GM19452 (cell line): ENCODE results near the gene GRM1.

Experiments
- ATAC-seq: cut with Tn5 transposase; IDR thresholded peaks from one replicate; pipeline ENCODE4 v1.9.1; 2021; ENCODE audit not compliant: unreplicated experiment

Gene GRM1

GRCh38 chr6:146310628-146311027 is 281.8 kb downstream of the GRM1 start:
- no peak for ATAC-seq

DNA sequence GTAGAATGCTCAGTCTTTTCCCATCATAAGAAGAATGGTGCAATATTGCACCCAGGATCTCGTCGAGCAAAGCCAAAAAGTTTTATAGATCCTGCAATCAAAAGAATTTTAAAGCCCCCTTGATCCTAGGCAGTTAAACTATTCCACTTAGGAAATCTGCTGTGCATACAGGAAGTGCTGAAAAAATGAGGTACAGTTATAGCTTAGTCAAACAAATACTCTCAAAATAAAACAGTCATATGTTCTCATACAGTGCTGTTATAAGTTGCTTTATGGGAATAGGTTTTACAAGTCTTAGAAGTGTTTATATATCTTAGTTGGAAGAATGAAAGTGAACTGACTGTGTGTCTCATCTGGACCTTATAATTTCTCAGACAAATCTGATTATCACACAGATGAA is 282.2 kb downstream of the GRM1 start:
- no peak for ATAC-seq

GRCh38 chr6:146312608-146313007 is 283.7 kb downstream of the GRM1 start:
- no peak for ATAC-seq

- ATAC-seq, result no peak
These were observed 286.7 kb downstream of the GRM1 start for GRCh38 chr6:146315381-146316174.

GRCh38 chr6:146316175-146316495 is 287.3 kb downstream of the GRM1 start:
- ATAC-seq, result no peak

DNA sequence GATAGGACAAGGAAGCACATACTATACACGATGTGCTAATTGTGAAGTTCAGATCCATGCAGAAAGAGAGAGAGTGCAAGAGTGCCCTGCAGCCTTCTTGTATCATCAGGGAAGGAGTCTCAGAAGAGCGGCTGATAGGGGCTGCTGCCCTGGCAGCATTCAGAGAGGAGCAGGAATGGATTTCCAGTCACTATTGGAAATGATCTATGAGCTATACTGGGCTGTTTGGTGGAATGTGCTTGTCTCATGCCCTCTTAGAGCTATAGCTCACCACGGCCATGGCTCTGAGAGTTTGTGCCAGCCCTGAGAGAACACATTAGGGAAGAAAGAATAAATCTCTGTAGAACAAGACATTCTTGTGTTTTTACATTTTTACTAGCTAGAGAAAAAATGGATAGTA is 302.2 kb downstream of the GRM1 start:
- ATAC-seq, result no peak

DNA sequence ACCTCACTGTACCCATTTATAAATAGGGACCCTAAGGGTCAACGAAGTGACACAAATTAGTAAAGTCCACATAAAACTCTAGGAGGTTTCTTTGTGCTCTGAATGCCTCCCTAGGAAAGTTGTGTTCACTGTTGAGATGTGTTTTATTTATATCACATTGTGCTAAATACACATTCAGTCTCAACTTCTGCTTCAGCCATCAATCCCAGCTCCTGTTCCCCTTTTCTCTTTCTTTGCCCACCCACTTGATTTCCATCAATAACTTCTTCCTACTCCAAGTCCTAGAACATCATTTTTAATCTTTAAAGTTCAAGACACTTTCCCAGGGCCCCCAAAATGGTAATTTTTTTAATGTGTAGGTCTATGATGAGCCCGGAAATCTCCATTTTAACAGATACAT is 306.5 kb downstream of the GRM1 start:
- ATAC-seq, result no peak

- ATAC-seq, result no peak
These were observed 307.3 kb downstream of the GRM1 start for GRCh38 chr6:146336191-146336590.

- no peak for ATAC-seq
These were observed 308.5 kb downstream of the GRM1 start for GRCh38 chr6:146337376-146337775.

GRCh38 chr6:146339716-146340115 is 310.9 kb downstream of the GRM1 start:
- ATAC-seq, result no peak

DNA sequence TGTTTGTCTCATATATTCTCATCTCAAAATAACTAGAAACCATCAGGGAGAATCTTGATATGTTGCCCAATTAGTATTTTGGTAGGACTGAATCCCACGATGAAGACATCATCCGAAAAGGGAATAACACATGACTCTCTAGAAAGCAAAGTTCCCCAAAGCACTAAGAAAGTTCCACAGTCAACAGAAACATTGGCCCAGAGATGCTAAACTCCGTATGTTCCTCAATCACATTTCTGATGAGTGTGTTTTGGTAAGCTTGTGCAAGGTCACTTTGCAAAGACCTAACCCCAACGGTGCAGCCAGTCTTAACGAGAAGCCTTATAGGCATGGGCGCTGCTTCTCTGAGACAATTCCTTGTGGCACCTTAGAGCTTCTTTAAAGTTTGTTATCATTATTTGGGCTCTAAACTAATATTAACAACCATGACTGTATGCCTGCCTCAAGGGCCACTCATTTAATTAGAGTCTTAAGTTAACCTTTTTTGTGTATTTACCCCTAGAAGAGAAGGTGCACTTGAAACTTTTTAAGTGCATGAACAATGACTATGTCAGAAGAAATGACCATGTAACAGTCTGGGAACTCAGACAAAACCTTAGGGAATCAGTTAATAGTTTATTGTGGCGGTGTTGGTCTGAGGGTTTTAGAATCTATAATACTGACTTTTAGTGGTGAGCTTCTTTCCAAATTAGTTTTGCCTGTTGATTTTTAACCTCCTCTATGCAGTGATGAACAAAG is 312.8 kb downstream of the GRM1 start:
- no peak for ATAC-seq

DNA sequence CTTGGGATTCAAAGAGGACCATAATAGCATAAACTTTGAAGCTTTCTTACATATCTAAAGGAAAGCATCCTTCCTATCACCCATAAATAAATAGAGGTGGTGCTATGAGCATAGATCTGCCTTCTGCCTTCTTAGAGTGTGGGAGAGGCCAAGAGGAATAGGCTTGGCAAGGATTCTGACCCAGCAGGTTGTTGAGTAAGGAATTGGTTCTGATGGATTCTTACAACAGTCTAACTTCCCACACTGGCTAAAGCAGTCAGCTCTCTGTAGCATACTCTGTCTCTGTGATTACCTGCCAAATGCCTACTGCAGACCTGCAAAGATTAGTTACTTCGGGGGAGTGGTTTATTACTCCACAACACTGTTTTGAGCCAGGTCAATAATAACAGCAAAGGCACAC is 316.7 kb downstream of the GRM1 start:
- ATAC-seq, result no peak

GRCh38 chr6:146347090-146347489 is 318.2 kb downstream of the GRM1 start:
- ATAC-seq, result no peak

- no peak for ATAC-seq
These were observed 318.8 kb downstream of the GRM1 start for GRCh38 chr6:146347690-146348089.

DNA sequence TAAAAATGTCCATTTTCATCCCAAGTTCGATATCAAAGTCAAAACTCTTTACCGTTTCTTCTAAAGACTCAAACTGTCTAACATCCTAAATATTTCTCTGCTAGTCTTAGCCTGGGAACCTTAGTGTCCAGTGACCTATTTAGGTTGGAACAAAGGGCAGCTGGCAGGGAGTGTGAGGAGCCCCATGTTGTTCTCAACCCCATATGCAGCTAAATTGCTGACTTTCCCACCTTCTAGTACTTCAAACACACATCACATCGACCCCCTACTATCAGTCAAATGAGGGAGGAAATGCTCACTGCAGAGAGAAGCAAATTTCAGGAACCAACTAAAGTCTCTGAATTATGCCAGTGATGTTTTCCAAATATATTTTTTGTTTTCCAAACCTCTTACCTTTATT is 322.2 kb downstream of the GRM1 start:
- ATAC-seq, result no peak

DNA sequence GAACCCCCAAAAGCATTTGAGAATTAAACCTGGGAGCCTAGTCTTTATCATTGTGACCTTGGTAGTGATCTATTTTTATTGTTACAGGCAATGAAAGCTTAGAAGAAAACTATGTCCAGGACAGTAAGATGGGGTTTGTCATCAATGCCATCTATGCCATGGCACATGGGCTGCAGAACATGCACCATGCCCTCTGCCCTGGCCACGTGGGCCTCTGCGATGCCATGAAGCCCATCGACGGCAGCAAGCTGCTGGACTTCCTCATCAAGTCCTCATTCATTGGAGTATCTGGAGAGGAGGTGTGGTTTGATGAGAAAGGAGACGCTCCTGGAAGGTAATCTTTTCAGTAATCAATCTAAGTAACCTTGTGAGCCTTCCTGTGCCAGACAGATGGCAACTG is 323.3 kb downstream of the GRM1 start:
- ATAC-seq, result no peak

DNA sequence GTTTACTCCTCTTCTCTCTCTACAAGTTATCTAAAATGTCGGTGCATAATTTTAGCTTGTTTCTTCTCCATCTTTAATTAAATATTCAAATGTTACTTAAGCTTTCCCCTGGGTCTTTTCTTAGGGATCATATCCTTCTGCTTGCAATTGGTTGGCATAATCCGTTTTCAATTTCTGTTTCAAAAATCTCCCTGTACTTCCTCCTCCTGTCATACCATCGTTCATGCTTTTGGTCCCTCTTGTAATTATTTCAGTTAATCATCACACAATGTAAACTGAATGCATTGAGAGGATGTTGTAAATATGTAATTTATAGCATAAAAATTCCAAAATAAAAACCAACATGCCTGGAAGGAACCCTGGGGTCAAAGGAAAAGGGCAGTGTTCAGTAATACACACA is 325.6 kb downstream of the GRM1 start:
- no peak for ATAC-seq

GRCh38 chr6:146355521-146356100 is 326.7 kb downstream of the GRM1 start:
- no peak for ATAC-seq

DNA sequence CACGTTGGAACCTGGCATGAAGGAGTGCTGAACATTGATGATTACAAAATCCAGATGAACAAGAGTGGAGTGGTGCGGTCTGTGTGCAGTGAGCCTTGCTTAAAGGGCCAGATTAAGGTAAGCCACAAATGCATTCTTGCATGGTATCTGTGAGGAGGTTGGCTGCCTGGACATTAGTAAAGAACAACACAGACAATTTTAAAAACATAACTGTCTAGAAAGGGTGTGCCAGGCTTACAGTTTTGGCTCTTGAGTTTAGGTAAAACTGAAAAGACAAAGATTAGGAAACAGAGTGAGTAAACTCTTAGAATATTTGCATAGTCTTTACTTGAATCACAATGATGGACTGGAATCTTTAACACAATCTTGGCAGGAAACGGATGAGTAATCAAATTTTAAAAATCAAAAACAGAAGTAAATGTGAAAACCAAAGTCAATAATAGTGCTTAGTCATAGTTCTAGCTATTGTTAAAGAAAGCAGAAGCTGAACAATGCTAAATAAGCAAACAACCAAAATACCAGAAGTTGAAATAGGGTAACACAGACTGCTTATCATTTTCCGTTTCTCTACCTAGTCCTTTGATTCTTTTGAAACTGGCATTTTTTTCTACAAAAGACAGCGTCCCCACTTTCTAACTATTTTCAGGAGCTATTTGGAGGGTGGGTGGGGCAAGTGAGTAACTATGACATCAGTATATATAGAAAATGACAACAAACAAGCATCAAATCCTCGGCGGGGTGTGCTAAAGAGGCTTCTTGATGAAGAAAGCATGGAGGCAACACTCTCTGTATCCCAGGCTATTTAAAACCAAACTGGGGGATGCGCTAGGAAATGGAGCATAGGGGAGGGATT is 328.9 kb downstream of the GRM1 start:
- peak; percentile 54 for ATAC-seq

DNA sequence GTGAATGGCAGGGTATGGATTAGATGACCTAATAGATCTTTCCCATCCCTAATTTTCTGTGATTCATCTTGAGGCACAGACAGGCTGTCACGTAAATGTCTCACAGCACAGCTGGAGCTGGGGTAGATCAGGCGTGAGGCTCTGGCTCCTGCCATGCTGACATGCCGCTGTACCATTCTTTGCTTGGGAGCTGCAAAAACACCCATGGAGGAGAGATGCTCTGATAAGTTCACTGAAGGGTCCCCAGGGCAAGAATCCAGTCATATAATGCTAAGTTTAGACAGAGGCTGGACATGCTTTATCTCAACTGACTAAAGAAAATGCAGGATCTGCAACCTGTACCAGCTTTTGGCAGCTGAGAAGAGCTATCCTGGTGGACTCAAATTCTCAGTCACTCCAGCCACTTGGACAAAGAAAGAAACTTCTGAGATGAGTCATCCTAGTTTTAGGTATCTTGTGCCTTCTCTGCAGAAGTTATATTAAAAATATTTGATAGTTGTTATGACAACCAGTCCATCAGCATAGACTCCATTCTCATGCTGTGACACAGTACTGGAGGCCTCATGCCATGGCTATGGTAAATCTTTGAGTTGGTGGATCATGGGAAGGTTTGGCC is 329.7 kb downstream of the GRM1 start:
- ATAC-seq, result no peak

DNA sequence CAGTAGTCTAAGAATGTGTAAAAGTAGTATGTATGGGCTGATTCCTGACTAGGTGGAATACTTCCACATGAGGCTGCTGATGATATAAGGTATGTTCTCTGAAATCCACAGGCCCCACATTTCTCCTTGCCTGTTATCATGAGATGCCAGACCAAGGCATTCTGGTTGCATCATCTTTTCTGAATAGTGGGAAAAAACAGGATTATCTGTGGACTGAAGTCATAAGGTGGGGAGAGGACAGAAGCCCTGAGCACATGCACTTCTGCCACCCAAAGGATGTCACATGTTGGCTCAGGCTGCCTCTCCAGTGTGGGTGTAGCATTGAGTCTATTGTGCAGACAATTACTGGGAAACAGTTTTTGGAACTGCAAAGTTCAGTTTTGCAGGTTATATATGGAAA is 330.3 kb downstream of the GRM1 start:
- no peak for ATAC-seq
